KMS-11 (cell line): ENCODE measurements around the gene GRM1.

Experiments
- H2AFZ ChIP-seq: fragments of 200-600 bp; sonication (generic); 2 replicates; pipeline ENCODE4 v1.6.1; 2016; ENCODE audit warnings: antibody characterized with exemption, mixed run types, low read depth
- H3K27ac ChIP-seq: fragments of 200-600 bp; sonication (generic); 2 replicates; pipeline ENCODE4 v1.6.1; 2016; ENCODE audit warnings: mild to moderate bottlenecking, mixed run types
- H3K27me3 ChIP-seq: fragments of 200-600 bp; sonication (generic); 2 replicates; pipeline ENCODE4 v1.6.1; 2017; ENCODE audit warnings: mild to moderate bottlenecking, low read depth, mixed run types, moderate library complexity; ENCODE audit not compliant: insufficient read depth
- H3K36me3 ChIP-seq: fragments of 200-600 bp; sonication (generic); 2 replicates; pipeline ENCODE4 v1.6.1; 2017; ENCODE audit warnings: mild to moderate bottlenecking, mixed run types; ENCODE audit not compliant: insufficient read depth
- H3K4me1 ChIP-seq: fragments of 200-600 bp; sonication (generic); 2 replicates; pipeline ENCODE4 v1.6.1; 2016; ENCODE audit warnings: mild to moderate bottlenecking, low read depth, mixed run types; ENCODE audit not compliant: poor library complexity, severe bottlenecking
- H3K4me2 ChIP-seq: fragments of 200-600 bp; sonication (generic); 2 replicates; pipeline ENCODE4 v1.7.0; 2016; ENCODE audit warnings: mild to moderate bottlenecking, mixed run types
- H3K4me3 ChIP-seq: fragments of 200-600 bp; sonication (generic); IDR thresholded peaks from 2 replicates; pipeline ENCODE4 v1.6.1; 2017; ENCODE audit warnings: low read depth, low read length, mixed read lengths; ENCODE audit not compliant: insufficient read depth
- H3K79me2 ChIP-seq: fragments of 200-600 bp; sonication (generic); 2 replicates; pipeline ENCODE4 v1.6.1; 2016; ENCODE audit warnings: low read depth, mixed run types; ENCODE audit not compliant: insufficient read depth
- H3K9ac ChIP-seq: fragments of 200-600 bp; sonication (generic); 2 replicates; pipeline ENCODE4 v1.6.1; 2016; ENCODE audit warnings: mild to moderate bottlenecking, mixed run types
- H4K20me1 ChIP-seq: fragments of 200-600 bp; sonication (generic); 2 replicates; pipeline ENCODE4 v1.6.1; 2016; ENCODE audit warnings: mild to moderate bottlenecking, mixed run types; ENCODE audit not compliant: insufficient read depth
- CTCF ChIP-seq: fragments of 200-600 bp; sonication (generic); conservative IDR thresholded peaks from 2 replicates; pipeline ENCODE4 v1.6.1; 2017; ENCODE audit warnings: low read depth, mild to moderate bottlenecking, antibody characterized with exemption, low read length, moderate library complexity, mixed read lengths

Gene GRM1

GRCh38 chr6:146481527-146481926 is 452.7 kb downstream of the GRM1 start:
- no peaks in the 10 kb centered on the region for H4K20me1 ChIP-seq
- H3K27me3 ChIP-seq: no peaks in the 10 kb centered on the region
- H3K79me2 ChIP-seq: no peaks in the 10 kb centered on the region
- H3K4me1 ChIP-seq: no peaks in the 10 kb centered on the region
- H3K9ac ChIP-seq: no peak overlapping the region
- H3K4me2 ChIP-seq: no peak overlapping the region
- no peak overlapping the region for H2AFZ ChIP-seq
- no peaks in the 10 kb centered on the region for H3K36me3 ChIP-seq
- TF ChIP-seq CTCF: no peak
- no peak overlapping the region for H3K27ac ChIP-seq
- H3K4me3 ChIP-seq: no peak overlapping the region

- TF ChIP-seq CTCF: no peak
- no peaks in the 10 kb centered on the region for H3K36me3 ChIP-seq
- no peaks in the 10 kb centered on the region for H3K27me3 ChIP-seq
- H3K4me2 ChIP-seq: no peak overlapping the region
- no peaks in the 10 kb centered on the region for H3K79me2 ChIP-seq
- H3K27ac ChIP-seq: no peak overlapping the region
- H3K4me3 ChIP-seq: no peak overlapping the region
- no peak overlapping the region for H3K9ac ChIP-seq
- no peaks in the 10 kb centered on the region for H3K4me1 ChIP-seq
- no peaks in the 10 kb centered on the region for H4K20me1 ChIP-seq
- no peak overlapping the region for H2AFZ ChIP-seq
These were observed 455.5 kb downstream of the GRM1 start for GRCh38 chr6:146484411-146484810.
